DLD1 (cell line): Measurements from ENCODE around the gene CCDC33.

Source experiments
- in situ Hi-C: cut with HindIII; loops from 2 replicates; pipeline ENCODE4 v1.10.0; 2017; ENCODE audit warnings: low sequenced_read_pairs

CCDC33 gene

GRCh38 chr15:74306781-74307217 lies 70.7 kb downstream of the CCDC33 start:
- in situ Hi-C loops: loop anchor here (25.0 kb wide), 1 partner anchor 194 kb away; no protein-coding TSS in a partner anchor

- in situ Hi-C loops: loop anchor here (25.0 kb wide), 1 partner anchor 196 kb away; no protein-coding TSS in a partner anchor
Measured at GRCh38 chr15:74307827-74308811, 72.0 kb downstream of the CCDC33 start.

- in situ Hi-C loops: loop anchor here (25.0 kb wide), 1 partner anchor 200 kb away; no protein-coding TSS in a partner anchor
Measured at GRCh38 chr15:74311734-74312444, 75.8 kb downstream of the CCDC33 start.

- in situ Hi-C loops: loop anchor here (25.0 kb wide), 1 partner anchor 200 kb away; no protein-coding TSS in a partner anchor
Measured at GRCh38 chr15:74312445-74313007, 76.4 kb downstream of the CCDC33 start.

GRCh38 chr15:74313889-74314288 lies 77.8 kb downstream of the CCDC33 start:
- in situ Hi-C loops: loop anchor here (25.0 kb wide), 1 partner anchor 202 kb away; no protein-coding TSS in a partner anchor

GRCh38 chr15:74314795-74315438 lies 78.8 kb downstream of the CCDC33 start:
- in situ Hi-C loops: loop anchor here (25.0 kb wide), 1 partner anchor 203 kb away; no protein-coding TSS in a partner anchor

- in situ Hi-C loops: loop anchor here (25.0 kb wide), 1 partner anchor 203 kb away; no protein-coding TSS in a partner anchor
Measured at GRCh38 chr15:74315626-74316025, 79.5 kb downstream of the CCDC33 start.

GRCh38 chr15:74316141-74316540 lies 80.0 kb downstream of the CCDC33 start:
- in situ Hi-C loops: loop anchor here (25.0 kb wide), 1 partner anchor 204 kb away; no protein-coding TSS in a partner anchor

- in situ Hi-C loops: loop anchor here (25.0 kb wide), 1 partner anchor 206 kb away; no protein-coding TSS in a partner anchor
Measured at GRCh38 chr15:74317820-74318375, 81.8 kb downstream of the CCDC33 start.

GRCh38 chr15:74318376-74319137 lies 82.4 kb downstream of the CCDC33 start:
- in situ Hi-C loops: loop anchor here (25.0 kb wide), 1 partner anchor 206 kb away; no protein-coding TSS in a partner anchor

- in situ Hi-C loops: loop anchor here (25.0 kb wide), 1 partner anchor 207 kb away; no protein-coding TSS in a partner anchor
Measured at GRCh38 chr15:74319138-74319460, 83.0 kb downstream of the CCDC33 start.

GRCh38 chr15:74319596-74320351 lies 83.6 kb downstream of the CCDC33 start:
- in situ Hi-C loops: loop anchor here (25.0 kb wide), 1 partner anchor 207 kb away; no protein-coding TSS in a partner anchor

GRCh38 chr15:74320352-74321247 lies 84.5 kb downstream of the CCDC33 start:
- in situ Hi-C loops: loop anchor here (25.0 kb wide), 1 partner anchor 208 kb away; no protein-coding TSS in a partner anchor

- in situ Hi-C loops: loop anchor here (25.0 kb wide), 1 partner anchor 210 kb away; no protein-coding TSS in a partner anchor
Measured at GRCh38 chr15:74322558-74323180, 86.5 kb downstream of the CCDC33 start.

GRCh38 chr15:74324714-74325113 lies 88.6 kb downstream of the CCDC33 start:
- in situ Hi-C loops: loop anchor here (25.0 kb wide), 1 partner anchor 212 kb away; no protein-coding TSS in a partner anchor

- in situ Hi-C loops: no loop called here
Measured at GRCh38 chr15:74326746-74327145, 90.6 kb downstream of the CCDC33 start.

GRCh38 chr15:74327756-74328155 lies 91.6 kb downstream of the CCDC33 start:
- in situ Hi-C loops: no loop called here
